SIG-M5 (cell line): ENCODE results near the gene EAPP.
"Not testable (repeated sequence)": the region's sequence is repeated elsewhere in the genome, so short reads cannot be mapped to it uniquely, and the experiment has no call there.

ENCODE experiments used
- DNase-seq: peaks from one replicate; lab custom pipeline; 2025; lab: John Stamatoyannopoulos, UW

Gene EAPP

GRCh38 chr14:34538096-34538495 lies 1.4 kb downstream of the EAPP start:
- not testable (repeated sequence) for DNase-seq

GRCh38 chr14:34537677-34538009 lies 1.9 kb downstream of the EAPP start:
- DNase-seq = no peak

DNA sequence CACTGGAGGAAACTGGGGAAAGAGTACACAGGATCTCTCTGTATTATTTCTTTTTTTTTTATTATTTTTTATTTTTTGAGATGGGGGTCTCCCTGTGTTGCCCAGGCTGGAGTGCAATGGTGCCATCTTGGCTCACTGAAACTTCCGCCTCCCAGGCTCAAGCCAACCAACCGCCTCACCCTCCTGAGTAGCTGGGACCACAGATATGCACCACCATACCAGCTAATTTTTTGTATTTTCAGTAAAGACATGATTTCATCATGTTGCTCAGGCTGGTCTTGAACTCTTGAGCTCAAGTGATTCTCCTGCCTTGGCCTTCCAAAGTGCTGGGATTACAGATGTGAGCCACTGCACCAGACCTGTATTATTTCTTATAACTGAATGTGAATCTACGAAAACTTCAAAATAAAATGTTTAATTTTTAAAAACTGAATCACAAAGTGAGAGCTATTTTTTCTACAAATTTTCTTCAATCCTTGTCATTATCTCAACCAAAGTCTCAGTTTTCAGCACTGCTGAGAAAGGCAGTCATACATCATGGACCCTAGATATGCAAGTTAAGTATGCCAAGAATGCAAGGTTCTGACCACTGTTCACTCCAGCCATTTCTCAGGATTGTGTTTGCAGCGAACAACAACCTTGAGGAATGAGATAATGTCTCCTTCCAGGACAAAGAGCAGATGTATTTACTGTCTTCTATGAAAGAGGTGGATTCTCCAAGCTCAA lies 2.4 kb downstream of the EAPP start:
- DNase-seq = no peak

- DNase-seq = no peak
These were observed 11.9 kb downstream of the EAPP start for GRCh38 chr14:34527591-34527990.

DNA sequence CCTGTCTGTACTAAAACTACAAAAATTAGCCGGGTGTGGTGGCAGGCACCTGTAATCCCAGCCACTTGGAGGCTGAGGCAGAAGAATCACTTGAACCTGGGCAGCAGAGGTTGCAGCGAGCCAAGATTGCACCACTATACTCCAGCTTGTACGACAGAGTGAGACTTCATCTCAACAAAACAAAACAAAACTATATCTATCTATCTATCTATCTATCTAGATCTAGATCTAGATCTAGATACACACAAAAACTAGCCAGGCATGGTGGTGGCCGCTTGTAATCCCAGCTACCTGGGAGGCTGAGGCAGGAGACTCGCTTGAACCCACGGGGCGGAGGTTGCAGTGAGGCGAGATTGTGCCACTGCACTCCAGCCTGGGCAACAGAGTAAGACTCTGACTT lies 15.3 kb downstream of the EAPP start:
- not testable (repeated sequence) for DNase-seq

- DNase-seq = no peak
These were observed 17.0 kb downstream of the EAPP start for GRCh38 chr14:34522496-34522895.

- not testable (repeated sequence) for DNase-seq
These were observed 18.4 kb downstream of the EAPP start for GRCh38 chr14:34521071-34521470.

- not testable (repeated sequence) for DNase-seq
These were observed 19.1 kb downstream of the EAPP start for GRCh38 chr14:34520304-34520970.

- DNase-seq = no peak
These were observed 31.6 kb downstream of the EAPP start for GRCh38 chr14:34507884-34508283.

DNA sequence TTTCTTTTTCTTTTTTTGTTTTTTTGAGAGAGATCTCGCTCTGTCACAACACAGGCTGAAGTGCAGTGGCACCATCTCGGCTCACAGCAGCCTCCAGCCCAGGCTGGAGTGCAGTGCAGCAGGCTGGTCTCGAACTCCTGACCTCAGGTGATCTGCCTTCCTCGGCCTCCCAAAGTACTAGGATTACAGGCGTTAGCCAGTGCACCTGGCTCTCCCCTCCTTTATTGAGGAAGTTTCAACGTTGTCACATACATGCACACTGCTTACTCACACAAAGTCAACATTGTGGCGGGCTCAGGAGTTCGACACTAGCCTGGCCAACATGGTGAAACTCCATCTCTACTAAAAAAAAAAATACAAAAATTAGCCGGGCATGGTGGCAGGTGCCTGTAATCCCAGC lies 32.0 kb downstream of the EAPP start:
- DNase-seq = no peak

DNA sequence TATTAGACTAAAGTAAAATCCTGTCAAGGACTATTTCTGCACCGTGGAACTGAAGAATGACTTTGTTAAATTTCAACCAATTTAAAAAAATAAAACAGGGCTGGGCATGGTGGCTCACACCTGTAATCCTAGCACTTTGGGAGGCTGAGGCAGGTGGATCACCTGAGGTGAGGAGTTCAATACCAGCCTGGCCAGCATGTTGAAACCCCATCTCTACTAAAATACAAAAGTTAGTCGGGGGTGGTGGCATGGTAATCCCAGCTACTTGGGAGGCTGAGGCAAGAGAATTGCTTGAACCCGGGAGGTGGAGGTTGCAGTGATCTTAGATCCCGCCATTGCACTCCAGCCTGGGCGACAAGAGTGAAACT lies 34.4 kb downstream of the EAPP start:
- DNase-seq = not testable (repeated sequence)

DNA sequence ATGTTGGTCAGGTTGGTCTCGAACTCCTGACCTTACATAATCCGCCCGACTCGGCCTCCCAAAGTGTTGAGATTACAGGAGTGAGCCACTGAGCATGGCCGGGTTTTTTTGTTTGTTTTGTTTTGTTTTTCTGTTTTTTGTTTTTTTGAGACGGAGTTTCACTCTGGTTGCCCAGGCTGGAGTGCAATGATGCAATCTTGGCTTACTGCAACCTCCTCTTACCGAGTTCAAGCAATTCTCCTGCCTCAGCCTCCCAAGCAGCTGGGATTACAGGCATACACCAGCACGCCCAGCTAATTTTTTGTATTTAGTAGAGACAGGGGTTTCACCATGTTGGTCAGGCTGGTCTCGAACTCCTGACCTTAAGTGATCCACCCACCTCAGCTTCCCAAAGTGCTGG lies 35.5 kb downstream of the EAPP start:
- not testable (repeated sequence) for DNase-seq

GRCh38 chr14:34502545-34503225 lies 36.8 kb downstream of the EAPP start:
- DNase-seq = no peak

DNA sequence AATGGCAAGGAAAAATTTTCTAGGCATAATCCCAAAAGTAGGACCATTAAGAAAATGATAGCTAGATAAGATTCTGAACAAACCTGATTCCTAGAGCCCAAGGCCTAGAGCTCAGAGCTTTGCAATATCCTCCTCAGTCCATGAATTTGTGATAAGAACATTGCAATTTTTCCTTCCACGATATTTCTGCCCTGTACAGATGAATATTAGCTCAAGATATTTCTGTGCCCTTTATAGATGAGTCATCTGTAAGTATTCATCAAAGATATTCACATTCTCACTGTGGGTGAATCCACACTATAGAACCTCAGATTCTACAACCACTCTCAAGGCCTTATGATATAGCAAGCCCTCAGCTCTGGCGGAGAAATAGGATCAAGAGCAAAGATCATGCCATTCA lies 37.5 kb downstream of the EAPP start:
- no peak for DNase-seq

GRCh38 chr14:34501004-34501580 lies 38.4 kb downstream of the EAPP start:
- DNase-seq = no peak

- no peak for DNase-seq
These were observed 40.7 kb downstream of the EAPP start for GRCh38 chr14:34498684-34499412.

- peak; percentile 9 for DNase-seq
These were observed 42.6 kb downstream of the EAPP start for GRCh38 chr14:34496679-34497513.

DNA sequence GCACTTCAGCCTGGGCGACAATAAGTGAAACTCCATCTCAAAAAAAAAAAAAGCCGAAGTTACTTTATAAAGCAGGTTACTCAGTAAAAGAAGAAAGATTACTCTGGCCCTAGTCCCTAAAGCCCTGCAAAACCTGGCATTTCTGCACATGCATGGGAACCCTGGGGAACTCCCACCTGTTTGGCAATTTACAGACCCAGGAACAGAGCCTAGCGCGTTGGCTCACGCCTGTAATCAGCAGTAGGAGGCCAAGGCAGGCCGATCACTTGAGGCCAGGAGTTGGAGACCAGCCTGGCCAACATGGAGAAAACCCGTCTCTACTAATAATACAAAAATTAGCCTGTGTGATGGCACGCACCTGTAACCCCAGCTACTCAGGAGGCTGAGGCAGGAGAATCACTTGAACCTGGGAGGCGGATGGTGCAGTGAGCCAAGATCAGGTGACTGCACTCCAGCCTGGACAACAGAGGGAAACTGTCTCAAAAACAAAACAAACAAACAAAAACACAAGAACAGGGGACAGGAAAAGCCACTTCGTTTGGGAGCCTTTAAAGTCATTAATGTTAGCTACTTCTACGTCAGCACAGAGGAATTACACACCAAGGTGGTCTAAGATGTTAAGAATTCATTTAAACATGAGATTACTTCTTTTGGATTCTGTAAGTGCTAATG lies 43.4 kb downstream of the EAPP start:
- no peak for DNase-seq

DNA sequence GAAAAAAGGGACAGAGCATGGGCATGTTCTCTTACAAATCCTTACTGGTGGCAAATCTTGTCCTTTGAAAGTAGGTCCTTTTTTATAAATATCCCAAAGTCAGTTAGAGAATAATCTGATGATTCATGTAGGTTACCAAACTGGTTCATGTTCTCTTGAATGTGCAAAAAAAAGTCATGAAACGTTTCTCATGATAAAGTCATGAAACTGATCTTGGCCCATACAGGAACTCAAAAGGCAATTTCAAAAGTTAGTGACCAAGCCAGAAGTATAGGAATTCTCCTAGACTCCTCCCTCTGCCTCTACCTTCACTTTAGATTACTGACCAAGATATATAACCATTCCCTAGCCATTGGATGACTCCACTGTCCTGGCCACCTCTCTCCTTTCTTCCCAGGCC lies 50.2 kb downstream of the EAPP start:
- no peak for DNase-seq

- DNase-seq = no peak
These were observed 51.0 kb downstream of the EAPP start for GRCh38 chr14:34488528-34488927.

- no peak for DNase-seq
These were observed 54.8 kb downstream of the EAPP start for GRCh38 chr14:34484726-34485125.
